Cardiac muscle cell (in vitro differentiated cells and primary cell): ENCODE data around the gene SH3RF3. TPM values are rescaled to one million over a fixed set of nuclear protein-coding genes. Genes with fewer than 3 reads are reported as not detected.

Experiments used
- DNase-seq, 2 donors: peaks; one replicate each; pipeline versions ENCODE4 v3.0.0 to v3.0.0-alpha.2; 2010 to 2017; ENCODE audit warnings: low read depth in 1 of 2, low spot score in 1 of 2
- H3K27ac ChIP-seq: fragments of 200-600 bp; sonication (generic); 2 replicates; pipeline ENCODE4 v1.5.1; 2016
- H3K27me3 ChIP-seq: fragments of 200-600 bp; sonication (generic); 2 replicates; pipeline ENCODE4 v1.6.0; 2016; ENCODE audit warnings: control low read depth
- H3K36me3 ChIP-seq: fragments of 200-600 bp; sonication (generic); 2 replicates; pipeline ENCODE4 v1.5.1; 2016; ENCODE audit warnings: control low read depth
- H3K4me1 ChIP-seq: fragments of 200-600 bp; sonication (generic); 2 replicates; pipeline ENCODE4 v1.8.1; 2017; ENCODE audit warnings: low read depth, mild to moderate bottlenecking, mixed run types
- H3K4me3 ChIP-seq: fragments of 200-600 bp; sonication (generic); 2 replicates; pipeline ENCODE4 v1.5.1; 2016; ENCODE audit warnings: mild to moderate bottlenecking
- H3K9me3 ChIP-seq: fragments of 200-600 bp; sonication (generic); 2 replicates; pipeline ENCODE4 v1.5.1; 2017; ENCODE audit warnings: low read depth, mild to moderate bottlenecking, control low read depth
- polyA plus RNA-seq: library from polyadenylated mRNA; unstranded; fragments of >200 nt; fragmentation: Nextera tagmentation; extraction: Ambion mirVana; gene quantifications from 2 replicates; pipeline ENCODE4 v1.2.1, GENCODE V29; 2016
- total RNA-seq: library from RNA; depleted of rRNA; stranded (reverse); fragments of >200 nt; gene quantifications from 2 replicates; pipeline ENCODE4 v1.2.3, GENCODE V29; 2016
- TF ChIP-seq, protein P1 (sequence below): IDR thresholded peaks from 2 replicates; pipeline ENCODE4 v1.5.1; 2012; ENCODE audit warnings: low read depth, mild to moderate bottlenecking, low read length

Gene SH3RF3
- total and polyA plus RNA-seq, 2 experiments from 2014 or later, result 1.2 to 1.7 TPM

DNA sequence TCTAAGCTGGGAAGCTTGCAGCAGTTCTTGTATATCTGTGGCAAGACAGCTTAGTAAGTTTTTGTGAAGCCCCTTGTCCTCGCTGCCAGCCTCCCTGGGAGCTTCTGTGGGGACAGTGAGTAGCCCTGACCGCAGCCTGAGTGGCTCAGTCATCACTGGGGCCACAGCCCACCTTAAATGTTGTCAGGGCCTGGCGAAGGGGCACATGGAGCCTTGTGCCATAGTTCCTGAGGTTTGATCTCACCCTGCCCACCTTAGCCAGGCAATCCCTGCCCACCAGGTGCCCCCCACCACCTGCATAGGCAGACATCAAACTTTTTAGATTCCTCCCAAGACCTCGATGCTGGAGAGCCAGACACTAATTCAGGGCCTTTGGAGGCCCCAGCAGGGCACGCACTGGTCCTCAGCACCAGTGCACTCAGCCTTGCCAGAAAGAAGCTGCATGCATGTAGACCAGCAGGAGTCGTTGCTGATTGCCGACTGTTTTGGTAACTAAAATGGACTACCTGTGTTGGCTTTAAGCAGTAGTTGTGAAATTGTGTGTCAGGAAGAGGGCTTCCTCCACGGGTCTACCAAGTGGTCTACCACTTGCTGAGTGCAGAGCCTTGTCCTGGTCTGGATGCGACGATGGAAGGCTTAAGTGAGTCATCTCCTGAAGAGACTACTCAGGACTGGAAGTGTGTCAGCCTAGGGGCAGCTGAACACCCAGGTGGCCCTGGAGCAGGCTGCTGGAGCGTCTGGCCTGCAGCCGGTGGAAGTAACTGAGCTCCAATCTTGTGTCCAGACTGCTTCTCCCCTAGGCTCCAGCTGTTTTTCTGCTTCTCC, 251.7 kb downstream of the SH3RF3 start:
- no peak overlapping the region for H3K4me3 ChIP-seq
- H3K27ac ChIP-seq, result no peak overlapping the region
- H3K36me3 ChIP-seq, result no peaks in the 10 kb centered on the region
- TF ChIP-seq, protein P1, sequence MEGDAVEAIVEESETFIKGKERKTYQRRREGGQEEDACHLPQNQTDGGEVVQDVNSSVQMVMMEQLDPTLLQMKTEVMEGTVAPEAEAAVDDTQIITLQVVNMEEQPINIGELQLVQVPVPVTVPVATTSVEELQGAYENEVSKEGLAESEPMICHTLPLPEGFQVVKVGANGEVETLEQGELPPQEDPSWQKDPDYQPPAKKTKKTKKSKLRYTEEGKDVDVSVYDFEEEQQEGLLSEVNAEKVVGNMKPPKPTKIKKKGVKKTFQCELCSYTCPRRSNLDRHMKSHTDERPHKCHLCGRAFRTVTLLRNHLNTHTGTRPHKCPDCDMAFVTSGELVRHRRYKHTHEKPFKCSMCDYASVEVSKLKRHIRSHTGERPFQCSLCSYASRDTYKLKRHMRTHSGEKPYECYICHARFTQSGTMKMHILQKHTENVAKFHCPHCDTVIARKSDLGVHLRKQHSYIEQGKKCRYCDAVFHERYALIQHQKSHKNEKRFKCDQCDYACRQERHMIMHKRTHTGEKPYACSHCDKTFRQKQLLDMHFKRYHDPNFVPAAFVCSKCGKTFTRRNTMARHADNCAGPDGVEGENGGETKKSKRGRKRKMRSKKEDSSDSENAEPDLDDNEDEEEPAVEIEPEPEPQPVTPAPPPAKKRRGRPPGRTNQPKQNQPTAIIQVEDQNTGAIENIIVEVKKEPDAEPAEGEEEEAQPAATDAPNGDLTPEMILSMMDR, result no peak
- peaks cover 11% of the 10 kb centered on the region for H3K27me3 ChIP-seq
- H3K4me1 ChIP-seq, result peaks cover 18% of the 10 kb centered on the region
- no peak for DNase-seq
- no peaks in the 10 kb centered on the region for H3K9me3 ChIP-seq

DNA sequence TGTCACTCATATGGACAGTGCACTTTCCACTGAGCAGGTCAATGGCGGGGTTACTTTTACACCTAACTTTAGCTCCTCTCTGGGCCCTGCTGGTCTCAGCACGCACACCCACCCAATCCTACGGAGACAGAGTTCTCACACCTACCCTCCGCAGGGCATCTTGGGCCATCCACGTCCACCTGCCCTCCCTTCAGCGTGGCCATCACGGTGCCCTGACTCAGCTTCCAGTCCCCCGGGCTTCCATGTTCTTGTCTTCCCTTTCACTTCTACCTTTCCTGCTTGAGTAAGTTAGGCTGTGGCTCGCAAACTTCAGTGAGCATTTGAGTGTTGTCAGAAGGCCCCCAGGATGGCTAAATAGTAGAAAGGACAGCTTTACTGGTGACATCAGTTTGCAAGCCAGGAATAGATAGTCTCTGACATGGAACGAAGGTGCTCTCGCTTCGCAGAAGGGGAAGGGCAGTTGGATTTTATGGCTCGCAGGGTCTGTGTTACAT, 252.4 kb downstream of the SH3RF3 start:
- TF ChIP-seq, protein P1, result no peak
- Histone ChIP-seq H3K4me3 (no peak overlapping the region), H3K36me3 (no peaks in the 10 kb centered on the region), H3K27ac (no peak overlapping the region), H3K9me3 (no peaks in the 10 kb centered on the region), H3K27me3 (peaks cover 11% of the 10 kb centered on the region), H3K4me1 (peaks cover 18% of the 10 kb centered on the region)
- DNase-seq, result no peak

DNA sequence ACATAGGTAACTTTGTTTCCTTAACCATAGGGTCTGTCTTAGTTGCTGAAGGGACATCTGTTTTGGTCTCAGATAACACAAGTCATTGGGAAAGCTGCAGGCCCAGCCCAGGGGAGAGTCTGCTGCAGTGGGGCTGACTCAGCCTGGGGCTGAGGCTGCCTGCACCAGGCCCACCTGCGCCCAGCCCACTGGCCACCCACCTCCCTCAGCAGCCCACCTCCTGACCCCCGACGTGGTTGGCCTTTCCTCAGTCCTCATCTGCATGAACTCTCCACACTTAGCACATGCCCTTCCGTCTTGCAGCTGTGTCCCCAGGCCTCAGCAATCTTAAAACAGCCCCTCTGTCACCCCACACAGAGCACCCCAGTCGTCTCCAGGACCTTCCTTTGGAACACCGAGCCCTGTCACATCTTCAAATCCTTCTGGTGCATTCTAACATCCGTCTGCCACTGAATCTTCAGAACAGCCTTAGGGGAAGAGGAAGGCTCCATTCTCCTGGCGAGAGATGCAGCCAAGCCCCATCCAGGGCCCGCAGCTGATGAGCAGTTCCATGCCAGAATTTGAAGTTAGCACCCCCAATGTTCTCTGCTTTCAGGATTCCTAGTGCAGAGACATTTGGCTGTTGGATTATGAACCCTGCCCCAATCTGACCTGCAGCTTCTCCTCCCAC, 253.4 kb downstream of the SH3RF3 start:
- TF ChIP-seq, protein P1, result no peak
- Histone ChIP-seq H3K36me3 (no peaks in the 10 kb centered on the region), H3K4me3 (no peak overlapping the region), H3K4me1 (peaks cover 18% of the 10 kb centered on the region), H3K9me3 (no peaks in the 10 kb centered on the region), H3K27me3 (peaks cover 11% of the 10 kb centered on the region), H3K27ac (no peak overlapping the region)
- no peak for DNase-seq

DNA sequence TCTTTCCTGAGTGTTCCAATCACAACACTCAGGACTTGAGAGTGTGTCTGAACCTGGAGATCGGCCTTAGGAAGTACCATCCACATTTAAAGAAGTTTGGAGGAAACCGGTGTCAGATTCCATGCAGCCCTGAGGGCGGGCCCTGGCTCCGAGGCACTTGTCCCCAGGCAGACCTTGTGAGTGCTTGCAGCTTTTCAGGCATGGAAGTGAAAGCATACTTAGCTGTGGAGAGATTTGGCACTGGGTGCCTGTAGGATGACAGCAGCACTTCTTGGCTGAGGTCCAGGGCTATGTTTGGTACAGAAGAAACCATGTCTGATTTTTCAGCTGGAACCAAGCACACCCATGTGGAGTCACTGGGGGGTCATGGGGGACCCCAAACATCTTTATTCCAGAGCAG, 253.9 kb downstream of the SH3RF3 start:
- Histone ChIP-seq H3K36me3 (no peaks in the 10 kb centered on the region), H3K4me1 (peaks cover 18% of the 10 kb centered on the region), H3K27me3 (peaks cover 11% of the 10 kb centered on the region), H3K9me3 (no peaks in the 10 kb centered on the region), H3K27ac (no peak overlapping the region), H3K4me3 (no peak overlapping the region)
- DNase-seq, result peak; percentile 81 to 92
- TF ChIP-seq, protein P1, result no peak

DNA sequence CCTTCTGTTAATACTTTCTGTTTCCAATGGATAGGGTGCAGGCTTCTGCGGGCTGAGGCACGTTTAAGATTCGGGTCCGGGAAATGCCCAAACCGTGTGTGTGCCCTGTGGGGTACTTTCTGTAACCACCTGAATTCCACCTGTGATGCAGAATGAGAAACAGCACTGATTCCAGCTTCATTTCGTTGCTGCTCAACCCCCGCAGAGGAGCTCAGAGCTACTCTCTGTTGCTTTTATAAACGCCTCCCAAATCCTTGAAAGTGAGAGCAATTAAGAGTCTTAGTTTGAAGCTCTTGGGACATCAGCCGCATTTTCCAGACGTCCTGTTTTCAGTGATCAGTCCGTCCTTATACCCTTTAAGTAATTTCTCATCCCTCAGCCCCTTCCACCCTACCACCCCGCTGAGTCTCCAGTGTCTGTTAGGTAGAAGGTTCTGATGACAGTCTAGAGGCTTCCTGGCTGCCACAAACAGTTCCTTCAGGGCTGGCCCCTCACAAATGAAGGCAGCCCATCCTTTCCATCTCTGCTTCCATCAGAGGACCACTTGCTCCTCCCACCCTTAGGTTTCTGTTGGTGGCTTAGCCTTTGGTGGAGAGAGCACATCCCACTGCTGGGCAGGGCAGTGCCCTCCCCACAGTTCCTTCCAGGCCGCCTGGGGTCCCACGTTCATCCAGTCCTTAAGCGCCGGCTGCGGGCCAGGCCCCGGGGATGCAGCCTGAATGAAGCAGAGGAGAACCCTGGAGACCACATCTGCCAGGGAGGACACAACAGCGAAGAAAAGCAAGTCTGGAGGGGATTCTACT, 254.7 kb downstream of the SH3RF3 start:
- Histone ChIP-seq H3K4me3 (no peak overlapping the region), H3K9me3 (no peaks in the 10 kb centered on the region), H3K4me1 (peaks cover 18% of the 10 kb centered on the region), H3K36me3 (no peaks in the 10 kb centered on the region), H3K27me3 (peaks cover 11% of the 10 kb centered on the region), H3K27ac (no peak overlapping the region)
- TF ChIP-seq, protein P1, result no peak
- no peak for DNase-seq
